ENCODE data around the gene FAM13A.

GRCh38 chr4:88771883-88772450 is 285.0 kb downstream of the FAM13A start:
- TF ChIP-seq EZH2phosphoT487 (IDR thresholded peaks at IDR 0.05; ENCODE audit: borderline replicate concordance, low read length) = no peak
- TF ChIP-seq, protein P1, sequence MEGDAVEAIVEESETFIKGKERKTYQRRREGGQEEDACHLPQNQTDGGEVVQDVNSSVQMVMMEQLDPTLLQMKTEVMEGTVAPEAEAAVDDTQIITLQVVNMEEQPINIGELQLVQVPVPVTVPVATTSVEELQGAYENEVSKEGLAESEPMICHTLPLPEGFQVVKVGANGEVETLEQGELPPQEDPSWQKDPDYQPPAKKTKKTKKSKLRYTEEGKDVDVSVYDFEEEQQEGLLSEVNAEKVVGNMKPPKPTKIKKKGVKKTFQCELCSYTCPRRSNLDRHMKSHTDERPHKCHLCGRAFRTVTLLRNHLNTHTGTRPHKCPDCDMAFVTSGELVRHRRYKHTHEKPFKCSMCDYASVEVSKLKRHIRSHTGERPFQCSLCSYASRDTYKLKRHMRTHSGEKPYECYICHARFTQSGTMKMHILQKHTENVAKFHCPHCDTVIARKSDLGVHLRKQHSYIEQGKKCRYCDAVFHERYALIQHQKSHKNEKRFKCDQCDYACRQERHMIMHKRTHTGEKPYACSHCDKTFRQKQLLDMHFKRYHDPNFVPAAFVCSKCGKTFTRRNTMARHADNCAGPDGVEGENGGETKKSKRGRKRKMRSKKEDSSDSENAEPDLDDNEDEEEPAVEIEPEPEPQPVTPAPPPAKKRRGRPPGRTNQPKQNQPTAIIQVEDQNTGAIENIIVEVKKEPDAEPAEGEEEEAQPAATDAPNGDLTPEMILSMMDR (IDR thresholded peaks at IDR 0.05; ENCODE audit: low read depth, low read length, poor library complexity, severe bottlenecking) = no peak

Measured in DOHH2 (cell line).